Activated CD4-positive, CD25-positive, alpha-beta regulatory T cell treated with anti-CD3 and anti-CD28 coated beads, Interleukin-2, amount 50 U/mL, for 72 hours (primary cell): ENCODE data around the gene ADAMTS6.
A peak's percentile ranks its signal among the peaks of the same experiment; 100 is the strongest.

Source experiments
- DNase-seq: peaks from one replicate; pipeline ENCODE4 v3.0.0; 2021

Gene ADAMTS6

DNA sequence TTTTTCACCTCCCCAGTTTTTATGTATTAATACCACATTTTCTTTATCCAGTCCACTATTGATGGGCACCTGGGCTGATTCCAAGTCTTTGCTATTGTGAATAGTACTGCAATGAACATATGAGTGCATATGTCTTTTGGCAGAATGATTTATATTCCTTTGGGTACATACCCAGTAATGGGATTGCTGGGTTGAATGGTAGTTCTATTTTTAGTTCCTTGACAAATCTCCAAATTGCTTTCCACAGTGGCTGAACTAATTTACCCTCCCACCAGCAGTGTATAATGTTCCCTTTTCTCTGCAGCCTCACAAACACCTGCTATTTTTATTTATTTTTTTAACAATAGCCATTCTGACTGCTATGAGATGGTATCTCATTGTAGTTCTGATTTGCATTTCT, 340.2 kb downstream of the ADAMTS6 start:
- DNase-seq, result no peak

GRCh38 chr5:65137631-65138030, 344.1 kb downstream of the ADAMTS6 start:
- no peak for DNase-seq

GRCh38 chr5:65133477-65134110, 348.1 kb downstream of the ADAMTS6 start:
- no peak for DNase-seq

- DNase-seq, result no peak
These were observed 349.3 kb downstream of the ADAMTS6 start for GRCh38 chr5:65132386-65132785.

GRCh38 chr5:65128226-65128625, 353.5 kb downstream of the ADAMTS6 start:
- no peak for DNase-seq

GRCh38 chr5:65127161-65127901, 354.4 kb downstream of the ADAMTS6 start:
- no peak for DNase-seq

DNA sequence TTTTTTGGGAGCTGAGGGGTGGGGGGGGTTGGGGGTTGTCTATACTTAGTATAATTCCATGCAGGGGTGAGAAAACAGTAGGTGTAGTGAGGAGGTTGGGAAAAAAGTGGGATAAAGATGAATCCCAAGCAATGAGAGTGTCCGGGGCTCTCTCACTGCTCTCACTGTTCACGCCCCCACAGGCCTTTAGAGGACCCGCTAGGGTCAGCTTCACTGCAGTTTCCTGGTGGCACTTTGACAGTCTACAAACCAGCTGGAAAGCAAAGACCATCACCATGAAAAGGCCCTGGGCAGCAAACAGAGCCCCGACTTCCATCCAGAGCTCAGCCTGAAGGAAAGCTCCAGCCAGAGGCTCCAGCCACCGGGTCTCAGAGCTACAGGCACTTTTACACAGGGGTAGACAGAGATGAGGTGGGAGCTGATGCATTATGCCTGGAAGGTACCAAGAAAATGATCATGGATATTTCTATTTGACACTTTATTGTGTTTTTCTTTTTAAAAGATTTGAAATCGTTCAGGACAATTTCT, 355.1 kb downstream of the ADAMTS6 start:
- DNase-seq, result no peak

DNA sequence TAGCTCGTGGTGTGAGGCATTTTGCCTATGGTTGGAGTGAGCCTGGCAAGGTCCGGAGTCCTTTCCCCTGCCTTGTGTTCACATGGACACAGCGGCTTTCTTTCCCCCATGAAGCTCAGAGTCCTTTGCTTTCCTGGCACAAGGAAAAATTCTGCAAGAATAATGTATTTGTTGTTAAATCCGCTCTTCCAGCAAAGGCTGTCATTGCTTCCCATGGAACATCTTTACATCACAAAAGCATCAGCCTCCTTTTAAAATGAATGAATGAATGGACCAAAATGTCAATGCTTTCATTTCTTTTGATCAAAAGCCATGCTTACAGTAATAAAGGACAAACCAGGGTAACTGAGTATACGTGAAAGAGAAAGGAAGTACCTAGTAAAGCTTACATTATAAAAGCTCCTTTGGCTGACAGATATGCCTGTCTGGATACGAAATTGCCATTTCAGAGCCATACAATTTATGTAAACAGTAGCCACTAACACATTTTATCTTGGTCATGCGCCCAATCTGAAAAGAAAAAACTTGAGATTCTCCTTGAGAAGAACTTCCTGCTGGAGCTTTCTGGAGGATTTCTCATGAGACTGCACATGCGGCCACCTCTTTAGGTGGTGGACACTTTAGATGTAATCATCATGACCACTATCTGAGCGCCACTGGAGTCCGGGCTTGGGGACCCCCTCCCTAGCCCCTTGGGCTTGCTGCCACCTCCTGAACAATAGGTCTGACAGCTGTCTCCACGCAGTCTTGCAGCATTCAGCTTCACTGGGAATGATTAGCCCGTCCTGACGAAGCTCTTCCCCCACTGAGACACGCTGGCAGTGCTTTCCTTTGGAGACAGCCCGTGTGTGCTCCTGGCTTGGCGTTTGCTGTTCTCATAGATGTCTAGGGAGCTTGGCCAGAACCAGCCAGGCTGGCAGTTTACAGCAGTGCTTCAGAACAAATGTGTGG, 355.9 kb downstream of the ADAMTS6 start:
- DNase-seq, result no peak

- DNase-seq, result no peak
These were observed 359.8 kb downstream of the ADAMTS6 start for GRCh38 chr5:65121880-65122436.

- DNase-seq, result no peak
These were observed 361.3 kb downstream of the ADAMTS6 start for GRCh38 chr5:65120371-65120967.

GRCh38 chr5:65117525-65117924, 364.2 kb downstream of the ADAMTS6 start:
- no peak for DNase-seq

- no peak for DNase-seq
These were observed 367.9 kb downstream of the ADAMTS6 start for GRCh38 chr5:65113771-65114170.

- DNase-seq, result no peak
These were observed 369.6 kb downstream of the ADAMTS6 start for GRCh38 chr5:65111961-65112658.

- no peak for DNase-seq
These were observed 372.7 kb downstream of the ADAMTS6 start for GRCh38 chr5:65108786-65109743.

- DNase-seq, result no peak
These were observed 376.4 kb downstream of the ADAMTS6 start for GRCh38 chr5:65105301-65105700.

GRCh38 chr5:65104831-65105230, 376.9 kb downstream of the ADAMTS6 start:
- no peak for DNase-seq

- DNase-seq, result no peak
These were observed 377.8 kb downstream of the ADAMTS6 start for GRCh38 chr5:65103756-65104440.

DNA sequence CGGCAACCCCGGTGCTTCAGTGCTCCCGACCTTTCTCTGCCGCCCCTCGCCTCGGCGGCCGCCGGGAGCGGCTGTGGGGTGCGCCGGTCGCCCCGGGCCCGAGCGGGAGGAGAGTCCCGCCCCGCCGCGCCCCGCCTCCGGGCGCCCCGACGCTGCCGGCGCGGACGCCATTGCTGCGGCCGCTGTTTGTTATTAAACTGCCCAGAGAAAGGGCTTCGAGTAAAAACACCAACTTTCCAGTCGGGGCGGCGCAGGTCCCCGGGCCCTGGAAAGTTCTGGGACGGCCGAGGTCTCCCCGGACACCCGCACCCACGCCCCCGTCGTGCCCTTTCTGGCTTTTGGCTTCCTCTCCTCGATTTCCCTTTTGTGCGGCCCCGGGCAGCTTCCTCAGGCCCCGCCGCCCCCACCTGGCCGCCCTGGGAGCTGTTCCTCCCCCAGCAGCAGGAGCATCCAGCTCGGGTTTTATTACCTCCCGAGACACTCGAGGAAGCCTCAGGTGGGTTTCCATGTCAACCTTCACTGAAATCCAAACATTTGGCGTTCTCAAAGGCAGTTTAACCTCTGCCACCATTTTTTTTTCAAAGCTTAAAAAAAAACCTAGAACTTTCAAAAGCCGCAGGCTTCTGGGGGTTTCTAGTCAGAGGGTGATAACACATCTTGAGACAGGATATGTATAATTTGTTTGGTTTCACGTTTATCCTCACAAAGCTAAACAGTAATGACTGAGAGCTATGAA, 378.6 kb downstream of the ADAMTS6 start:
- DNase-seq, result peak; percentile 65

DNA sequence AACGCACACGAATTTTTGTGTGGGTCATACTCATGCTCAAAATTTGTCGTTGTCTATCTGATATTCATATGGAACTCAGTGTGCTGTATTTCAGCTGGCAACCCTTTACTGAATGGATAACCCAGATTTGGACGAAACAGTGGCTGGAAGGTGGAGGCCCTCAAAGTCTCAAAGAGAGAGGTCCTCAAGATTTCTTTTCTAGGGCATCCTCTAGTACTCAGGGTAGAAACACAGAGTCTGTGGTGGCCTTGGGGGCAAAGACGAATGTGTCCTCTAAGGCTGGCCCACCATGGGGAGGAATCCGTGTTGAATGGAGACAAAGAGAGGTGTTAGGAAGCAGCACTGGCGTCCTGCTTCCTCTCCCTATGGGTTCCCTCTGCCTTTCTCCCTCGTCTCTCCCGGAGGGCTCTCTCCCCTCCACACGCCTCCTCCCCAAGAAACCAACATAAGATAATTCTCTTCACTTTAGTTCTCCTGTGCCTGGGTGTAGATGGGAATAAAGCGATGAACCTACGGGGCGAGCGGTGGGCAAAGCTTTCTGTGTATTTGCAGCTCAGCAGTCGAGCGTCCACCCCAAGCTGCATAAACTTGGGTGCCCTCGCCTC, 379.2 kb downstream of the ADAMTS6 start:
- no peak for DNase-seq
